Activated T-helper 9 cell treated with anti-CD3 and anti-CD28 coated beads, Interleukin-2, amount 50 U/mL, for 16 hours (primary cell): Measurements from ENCODE around the gene NAT9.

ENCODE experiments used
- DNase-seq: peaks from one replicate; pipeline ENCODE4 v3.0.0-alpha.2; 2020; ENCODE audit warnings: low read depth

Gene NAT9

GRCh38 chr17:74805591-74805991 is 29.4 kb upstream of the NAT9 start:
- DNase-seq = no peak

GRCh38 chr17:74804683-74805082 is 28.5 kb upstream of the NAT9 start:
- no peak for DNase-seq

DNA sequence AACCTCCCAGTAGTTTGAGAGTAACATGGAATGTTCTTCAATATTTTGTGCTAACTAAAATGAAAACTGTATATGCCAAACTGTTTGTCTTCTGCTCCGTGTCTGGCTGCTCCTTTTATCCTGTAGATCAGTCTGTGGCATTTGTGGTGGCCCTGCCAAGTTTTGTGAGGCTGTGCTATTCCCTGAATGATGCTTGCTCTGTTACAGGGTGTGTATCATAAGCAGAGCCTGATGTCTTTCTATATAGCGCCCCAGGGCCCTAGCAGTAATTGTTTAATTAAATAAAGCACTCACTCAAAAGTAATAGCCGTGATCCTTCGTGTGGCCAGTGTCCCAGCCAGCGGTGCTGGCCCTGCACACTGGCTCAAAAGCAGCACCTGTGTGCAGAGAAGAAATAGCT is 27.8 kb upstream of the NAT9 start:
- DNase-seq = no peak

GRCh38 chr17:74803388-74803930 is 27.3 kb upstream of the NAT9 start:
- no peak for DNase-seq

GRCh38 chr17:74801896-74802295 is 25.8 kb upstream of the NAT9 start:
- DNase-seq = no peak

GRCh38 chr17:74800531-74800930 is 24.4 kb upstream of the NAT9 start:
- no peak for DNase-seq

DNA sequence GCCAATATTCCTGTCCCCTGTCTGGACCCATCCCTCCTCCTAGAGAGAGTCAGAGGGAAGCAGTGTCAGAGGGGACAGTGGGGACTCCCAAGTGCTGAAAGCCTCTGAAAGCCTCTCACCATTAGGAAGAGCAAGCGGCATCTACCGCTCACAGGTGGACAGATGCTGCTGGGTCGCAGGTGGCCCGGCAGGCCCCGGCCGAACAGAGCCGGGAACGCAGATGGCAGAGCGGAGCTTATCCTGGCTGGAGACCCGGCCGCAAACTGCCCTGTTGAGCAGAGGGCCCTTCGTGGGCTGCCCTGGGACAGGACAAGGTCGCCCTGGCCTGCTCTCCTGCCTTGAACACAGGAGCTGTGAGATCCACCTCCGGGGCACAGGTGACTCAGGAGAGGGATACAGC is 23.0 kb upstream of the NAT9 start:
- no peak for DNase-seq

- DNase-seq = no peak
Observed at GRCh38 chr17:74798239-74798707, 22.1 kb upstream of the NAT9 start.

DNA sequence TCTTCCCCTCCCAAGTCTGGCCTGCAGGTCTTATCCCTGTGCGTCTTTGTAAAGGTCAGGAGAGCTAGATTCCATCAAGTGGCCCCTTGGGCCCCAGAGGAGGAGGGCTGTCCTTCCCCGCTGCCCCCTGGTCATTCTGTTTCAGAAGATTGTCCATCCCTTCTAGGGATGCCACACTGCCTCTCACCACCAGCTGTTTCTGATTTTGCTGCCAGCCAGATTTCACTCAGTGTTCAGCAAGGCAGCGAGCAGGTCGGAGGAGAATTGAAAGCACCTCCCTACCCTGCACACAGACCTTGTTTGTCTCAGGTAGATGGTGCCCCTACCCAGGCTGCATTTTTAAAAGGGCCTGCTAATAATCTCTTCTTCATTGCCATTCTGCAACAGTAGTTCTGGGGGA is 21.7 kb upstream of the NAT9 start:
- no peak for DNase-seq

DNA sequence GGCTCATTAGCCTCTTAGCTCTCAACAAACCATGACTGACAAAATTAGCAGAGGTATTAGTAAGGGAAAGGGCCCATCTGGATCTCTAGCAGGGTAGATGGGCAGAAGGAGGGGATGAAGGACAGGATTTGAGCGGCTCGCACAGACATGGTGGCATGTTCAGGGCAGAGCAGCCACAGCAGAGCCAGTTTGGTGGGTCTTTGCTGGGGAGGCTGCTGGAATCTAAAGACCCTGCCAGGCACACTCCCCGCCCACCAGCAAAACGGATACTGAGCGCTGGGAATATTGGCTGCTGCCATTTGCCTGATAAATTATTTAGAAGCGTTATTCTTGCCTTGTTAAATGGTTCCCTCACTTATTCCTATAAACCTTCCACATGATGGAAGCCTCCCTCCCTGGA is 20.7 kb upstream of the NAT9 start:
- DNase-seq = no peak

- no peak for DNase-seq
Observed at GRCh38 chr17:74796211-74796610, 20.1 kb upstream of the NAT9 start.

- no peak for DNase-seq
Observed at GRCh38 chr17:74795327-74796020, 19.3 kb upstream of the NAT9 start.

GRCh38 chr17:74792586-74793105 is 16.5 kb upstream of the NAT9 start:
- DNase-seq = no peak

DNA sequence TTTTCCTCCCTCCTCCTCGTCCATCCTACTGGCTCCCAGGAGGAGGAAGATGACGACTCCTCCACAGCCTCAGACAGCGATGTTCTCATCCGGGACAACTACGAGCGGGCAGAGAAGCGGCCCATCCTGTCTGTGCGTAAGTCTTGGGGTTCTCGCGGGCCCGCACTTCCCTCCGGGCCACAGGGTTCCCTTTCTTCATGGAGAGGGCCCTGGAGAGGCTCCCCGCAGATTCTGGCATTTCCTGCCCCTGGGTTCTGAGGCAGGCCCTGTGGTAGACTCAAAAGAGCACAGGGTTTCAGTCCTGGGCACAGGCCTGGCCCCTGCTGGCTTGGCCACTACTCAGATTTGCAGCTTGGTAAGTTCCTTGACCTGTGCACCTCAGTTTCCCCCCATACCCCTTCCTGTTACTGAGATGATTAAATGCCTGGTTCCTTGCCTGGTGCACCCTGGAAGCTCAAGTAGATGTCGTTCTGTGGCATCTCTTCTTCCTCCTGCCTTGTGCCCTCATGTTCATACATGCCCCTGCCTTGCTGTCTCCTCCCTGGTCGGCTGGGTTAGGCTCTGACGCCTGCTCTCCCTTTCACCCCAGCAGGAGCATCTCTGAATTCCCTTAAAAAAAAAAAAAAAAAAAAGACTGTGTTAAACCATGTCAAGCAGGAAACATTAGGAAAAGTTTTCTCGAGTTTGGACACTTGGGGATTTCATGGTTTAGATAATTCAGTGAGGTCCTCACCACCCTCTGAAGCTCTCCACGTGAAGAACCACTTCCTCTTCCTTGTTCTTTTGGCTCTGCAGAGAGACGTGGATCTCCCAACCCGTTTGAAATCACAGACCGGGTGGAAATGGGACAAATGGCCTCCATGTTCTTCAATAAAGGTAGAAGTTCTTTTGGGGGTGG is 14.3 kb upstream of the NAT9 start:
- DNase-seq = no peak

- DNase-seq = no peak
Observed at GRCh38 chr17:74786431-74787055, 10.4 kb upstream of the NAT9 start.

- no peak for DNase-seq
Observed at GRCh38 chr17:74785981-74786360, 9.8 kb upstream of the NAT9 start.

GRCh38 chr17:74785096-74785980 is 9.2 kb upstream of the NAT9 start:
- no peak for DNase-seq

GRCh38 chr17:74784125-74784810 is 8.1 kb upstream of the NAT9 start:
- no peak for DNase-seq

- DNase-seq = no peak
Observed at GRCh38 chr17:74782571-74782970, 6.4 kb upstream of the NAT9 start.

DNA sequence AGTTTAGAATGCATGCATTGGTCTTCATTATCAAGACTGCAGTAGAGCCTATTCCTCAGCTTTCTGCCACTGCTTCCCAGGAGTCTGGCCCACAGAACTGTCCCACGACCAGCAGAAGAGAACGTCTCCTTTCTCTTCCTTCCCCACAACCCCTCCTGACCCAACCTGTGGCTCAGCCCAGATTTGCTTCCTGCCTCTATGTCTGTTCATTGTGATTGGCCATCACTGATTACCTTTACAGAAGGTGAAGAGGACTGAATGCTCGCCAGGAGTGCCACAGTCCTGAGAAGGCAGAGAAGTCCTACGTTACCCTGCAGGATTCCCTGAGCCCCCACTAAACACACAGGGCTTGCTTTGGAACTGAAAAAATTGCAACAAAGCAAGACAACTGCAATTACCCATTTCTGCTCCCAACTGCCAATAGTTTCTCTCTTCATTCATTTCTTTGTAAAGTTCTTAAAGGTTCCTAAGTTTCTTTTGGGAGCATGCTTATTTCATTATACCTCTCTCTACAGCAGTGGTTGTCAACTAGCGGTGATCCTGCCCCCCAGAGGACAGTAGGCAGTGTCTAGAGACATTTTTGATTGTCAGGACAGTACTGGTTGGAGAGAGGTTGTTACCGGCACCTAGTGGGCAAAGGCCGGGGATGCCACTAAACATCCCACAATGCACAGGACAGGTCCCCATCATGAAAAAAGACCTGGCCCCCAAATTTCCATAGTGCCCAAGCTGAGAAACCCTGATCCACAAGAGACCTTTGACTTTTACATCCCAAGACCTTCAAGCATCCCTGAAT is 4.5 kb upstream of the NAT9 start:
- no peak for DNase-seq
